Measurements from ENCODE around the gene DYRK3.
A peak's percentile ranks its signal among the peaks of the same experiment; 100 is the strongest.

The DYRK3 gene

DNA sequence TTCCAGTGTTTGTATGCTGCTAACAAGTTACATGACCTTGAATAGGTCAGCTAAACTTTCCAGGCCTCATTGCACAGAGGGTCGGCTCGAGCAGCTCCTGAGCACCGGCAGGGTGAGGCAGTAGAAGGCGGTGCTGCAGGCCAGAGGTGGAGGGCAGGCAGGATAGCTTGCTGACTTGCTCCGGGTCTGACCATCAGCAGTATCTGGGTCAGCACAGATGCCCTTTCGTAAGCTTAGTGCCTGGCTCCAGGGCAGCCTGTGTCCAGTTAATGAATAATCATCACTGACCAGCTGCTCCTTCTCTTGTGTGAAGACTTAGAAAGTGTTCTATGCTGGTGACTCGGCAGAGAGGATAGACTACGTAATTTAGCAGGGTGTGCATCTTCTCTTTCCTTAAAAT, 56.3 kb downstream of the DYRK3 start:
- H3K9me3 Mint-ChIP-seq, result no peaks in the 10 kb centered on the region
- peaks cover 98% of the 10 kb centered on the region for H3K4me1 Mint-ChIP-seq
- no peaks in the 10 kb centered on the region for H3K27me3 Mint-ChIP-seq (ENCODE audit: low read depth)
- peaks cover 9% of the 10 kb centered on the region for H3K36me3 Mint-ChIP-seq (ENCODE audit: low read depth)
- peak overlapping the region; percentile 87 to 88 (median 87) for H3K27ac Mint-ChIP-seq
- TF ChIP-seq, protein P1, sequence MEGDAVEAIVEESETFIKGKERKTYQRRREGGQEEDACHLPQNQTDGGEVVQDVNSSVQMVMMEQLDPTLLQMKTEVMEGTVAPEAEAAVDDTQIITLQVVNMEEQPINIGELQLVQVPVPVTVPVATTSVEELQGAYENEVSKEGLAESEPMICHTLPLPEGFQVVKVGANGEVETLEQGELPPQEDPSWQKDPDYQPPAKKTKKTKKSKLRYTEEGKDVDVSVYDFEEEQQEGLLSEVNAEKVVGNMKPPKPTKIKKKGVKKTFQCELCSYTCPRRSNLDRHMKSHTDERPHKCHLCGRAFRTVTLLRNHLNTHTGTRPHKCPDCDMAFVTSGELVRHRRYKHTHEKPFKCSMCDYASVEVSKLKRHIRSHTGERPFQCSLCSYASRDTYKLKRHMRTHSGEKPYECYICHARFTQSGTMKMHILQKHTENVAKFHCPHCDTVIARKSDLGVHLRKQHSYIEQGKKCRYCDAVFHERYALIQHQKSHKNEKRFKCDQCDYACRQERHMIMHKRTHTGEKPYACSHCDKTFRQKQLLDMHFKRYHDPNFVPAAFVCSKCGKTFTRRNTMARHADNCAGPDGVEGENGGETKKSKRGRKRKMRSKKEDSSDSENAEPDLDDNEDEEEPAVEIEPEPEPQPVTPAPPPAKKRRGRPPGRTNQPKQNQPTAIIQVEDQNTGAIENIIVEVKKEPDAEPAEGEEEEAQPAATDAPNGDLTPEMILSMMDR (IDR thresholded peaks at IDR 0.05; ENCODE audit: unreplicated experiment in 3 of 3), result no peak
- peak overlapping the region in 2 of 3 experiments; percentile 27 to 51 for H3K4me3 Mint-ChIP-seq

DNA sequence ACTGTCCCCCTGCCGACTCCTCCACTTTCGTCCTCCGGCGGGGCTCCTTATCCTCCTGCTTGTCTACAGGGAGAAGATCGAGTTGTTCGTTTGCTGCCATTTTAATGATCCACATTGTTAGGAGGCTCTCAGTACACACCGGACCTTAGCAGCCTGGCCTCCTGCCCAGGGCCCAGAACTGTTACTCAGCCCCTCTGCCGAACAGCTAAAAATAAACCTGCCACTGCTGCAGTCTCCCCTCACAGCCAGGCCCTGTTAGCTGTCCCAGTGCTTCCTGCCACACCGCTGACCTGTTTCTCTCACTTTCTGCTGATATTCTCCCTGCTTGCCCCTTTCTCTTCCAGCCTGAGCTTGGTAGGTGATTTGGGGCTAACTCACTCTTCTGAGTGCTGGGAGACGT, 57.7 kb downstream of the DYRK3 start:
- peaks cover 23% of the 10 kb centered on the region for H3K36me3 Mint-ChIP-seq (ENCODE audit: low read depth)
- H3K4me1 Mint-ChIP-seq, result peaks cover 97% of the 10 kb centered on the region
- H3K9me3 Mint-ChIP-seq, result no peaks in the 10 kb centered on the region
- TF ChIP-seq, protein P1 (IDR thresholded peaks at IDR 0.05; ENCODE audit: unreplicated experiment in 3 of 3), result no peak
- H3K27ac Mint-ChIP-seq, result peak overlapping the region; percentile 87 to 88 (median 87)
- H3K4me3 Mint-ChIP-seq, result peak overlapping the region in 2 of 3 experiments; percentile 40
- H3K27me3 Mint-ChIP-seq (ENCODE audit: low read depth), result no peaks in the 10 kb centered on the region

DNA sequence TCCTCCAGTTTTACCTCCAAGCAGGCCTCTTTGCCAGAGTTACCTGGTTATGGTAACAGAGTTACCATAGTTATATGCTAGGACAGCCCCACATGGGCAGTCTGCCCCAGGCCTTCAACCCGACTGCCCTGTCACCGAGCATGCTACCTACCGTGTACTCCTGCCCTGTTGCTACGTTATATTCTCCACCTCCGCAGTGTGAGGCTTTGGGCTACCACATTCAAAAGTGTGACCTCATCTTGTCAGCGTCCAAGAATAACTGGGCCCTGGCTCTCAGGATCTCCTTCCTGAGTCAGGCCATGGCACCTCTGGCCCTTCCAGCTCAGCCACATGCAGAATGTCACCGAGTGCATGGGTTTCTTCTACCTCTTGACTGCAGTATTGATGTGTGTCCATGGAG, 58.3 kb downstream of the DYRK3 start:
- TF ChIP-seq, protein P1 (IDR thresholded peaks at IDR 0.05; ENCODE audit: unreplicated experiment in 3 of 3), result no peak
- H3K36me3 Mint-ChIP-seq (ENCODE audit: low read depth), result peaks cover 25% of the 10 kb centered on the region
- peak overlapping the region; percentile 87 to 88 (median 87) for H3K27ac Mint-ChIP-seq
- H3K27me3 Mint-ChIP-seq (ENCODE audit: low read depth), result no peaks in the 10 kb centered on the region
- H3K9me3 Mint-ChIP-seq, result no peaks in the 10 kb centered on the region
- peak overlapping the region in 2 of 3 experiments; percentile 16 to 40 for H3K4me3 Mint-ChIP-seq
- H3K4me1 Mint-ChIP-seq, result peaks cover 95% of the 10 kb centered on the region

DNA sequence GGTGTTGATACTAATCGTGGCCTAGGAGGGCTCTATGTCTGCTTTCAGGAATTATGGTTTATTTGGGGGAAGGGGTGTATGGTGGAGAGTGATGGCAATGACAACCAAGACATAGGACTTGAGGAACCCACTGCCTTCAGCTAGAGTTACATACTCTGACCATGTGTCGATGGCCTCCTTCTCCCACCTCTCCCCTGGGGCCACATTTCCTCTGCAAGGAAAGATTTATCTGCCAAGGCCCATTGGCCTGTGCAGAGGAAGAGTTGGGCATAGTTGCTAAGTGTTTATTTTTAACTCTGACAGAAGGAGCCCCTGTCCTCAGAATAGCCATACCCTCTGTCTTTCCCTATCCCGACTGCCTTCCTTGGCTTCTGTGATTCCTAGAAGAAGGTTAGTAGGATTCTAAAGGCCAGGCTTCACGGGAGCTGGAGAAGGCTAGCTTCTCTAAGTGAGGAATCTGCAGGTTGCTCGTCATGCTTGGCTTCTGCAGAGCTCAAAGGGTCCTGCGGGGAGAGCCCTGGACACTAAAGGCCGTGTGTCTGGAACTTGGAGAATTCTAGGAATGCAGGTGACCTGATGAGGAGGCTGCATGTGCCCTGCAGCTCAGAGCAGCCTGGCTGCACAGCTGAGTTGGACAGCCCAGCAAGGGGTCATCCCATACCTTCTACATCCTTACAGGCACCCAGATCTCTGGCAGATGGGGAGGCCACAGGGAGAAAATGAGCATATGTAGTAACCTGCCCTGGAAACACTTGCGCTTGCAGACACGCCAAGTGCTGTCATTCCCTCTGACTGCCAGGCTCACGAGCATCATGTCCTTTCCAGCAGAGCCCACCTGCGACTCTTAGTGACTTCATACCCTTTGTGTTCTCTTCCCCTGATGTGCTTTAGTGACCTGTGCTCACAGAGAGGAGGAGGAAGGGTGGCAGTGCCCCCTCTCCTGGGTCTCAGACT, 59.1 kb downstream of the DYRK3 start:
- Mint-ChIP-seq H3K9me3 (no peaks in the 10 kb centered on the region), H3K27me3 (ENCODE audit: low read depth) (no peaks in the 10 kb centered on the region), H3K4me1 (peaks cover 95% of the 10 kb centered on the region), H3K36me3 (ENCODE audit: low read depth) (peaks cover 29% of the 10 kb centered on the region), H3K27ac (peak overlapping the region; percentile 87 to 88 (median 87)), H3K4me3 (peak overlapping the region in 1 of 3 experiments; percentile 40)
- TF ChIP-seq, protein P1 (IDR thresholded peaks at IDR 0.05; ENCODE audit: unreplicated experiment in 3 of 3), result no peak

DNA sequence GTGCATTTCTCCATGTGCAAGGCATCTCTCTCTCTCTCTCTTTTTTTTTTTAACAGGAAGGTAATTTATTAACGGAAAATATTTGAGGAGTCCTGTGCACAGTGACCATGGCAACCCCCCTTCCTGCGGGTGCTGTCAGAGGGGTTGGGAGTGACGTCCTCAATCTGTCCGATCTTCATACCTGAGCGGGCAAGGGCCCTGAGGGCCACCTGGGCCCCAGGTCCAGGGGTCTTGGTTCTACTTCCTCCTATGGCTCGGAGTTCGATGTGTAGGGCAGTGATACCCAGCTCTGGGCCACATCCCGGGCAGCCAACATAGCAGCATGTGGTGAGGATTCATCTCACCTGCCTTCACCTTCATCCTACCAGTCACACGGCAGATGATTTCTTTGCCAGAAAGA, 60.4 kb downstream of the DYRK3 start:
- Mint-ChIP-seq H3K4me1 (peaks cover 95% of the 10 kb centered on the region), H3K4me3 (peak overlapping the region in 1 of 3 experiments; percentile 1), H3K36me3 (ENCODE audit: low read depth) (peaks cover 29% of the 10 kb centered on the region), H3K27me3 (ENCODE audit: low read depth) (no peaks in the 10 kb centered on the region), H3K27ac (peak overlapping the region in 2 of 3 experiments; percentile 16 to 88), H3K9me3 (no peaks in the 10 kb centered on the region)
- TF ChIP-seq, protein P1 (IDR thresholded peaks at IDR 0.05; ENCODE audit: unreplicated experiment in 3 of 3), result no peak

All from nephron (organoid).